Stimulated activated CD4-positive, alpha-beta T cell treated with anti-CD3 and anti-CD28 coated beads, Interleukin-4, amount 100 ng/mL, for 4 hours (primary cell): ENCODE data around the gene FLYWCH1.
A peak's percentile ranks its signal among the peaks of the same experiment; 100 is the strongest.

Source experiments
- DNase-seq, 2 experiments: peaks; one replicate each; pipeline ENCODE4 v3.0.0-alpha.2; 2020

FLYWCH1 gene

GRCh38 chr16:2971134-2971984 lies 59.6 kb downstream of the FLYWCH1 start:
- DNase-seq = no peak

GRCh38 chr16:2971985-2972784 lies 60.5 kb downstream of the FLYWCH1 start:
- no peak for DNase-seq

- no peak for DNase-seq
These were observed 61.4 kb downstream of the FLYWCH1 start for GRCh38 chr16:2973093-2973492.

- DNase-seq = no peak
These were observed 62.0 kb downstream of the FLYWCH1 start for GRCh38 chr16:2973605-2974318.

- no peak for DNase-seq
These were observed 62.8 kb downstream of the FLYWCH1 start for GRCh38 chr16:2974319-2975056.

- DNase-seq = no peak
These were observed 63.5 kb downstream of the FLYWCH1 start for GRCh38 chr16:2975161-2975795.

- no peak for DNase-seq
These were observed 64.5 kb downstream of the FLYWCH1 start for GRCh38 chr16:2976201-2976600.

- no peak for DNase-seq
These were observed 64.9 kb downstream of the FLYWCH1 start for GRCh38 chr16:2976673-2977072.

- DNase-seq = no peak
These were observed 65.7 kb downstream of the FLYWCH1 start for GRCh38 chr16:2977440-2977839.

GRCh38 chr16:2979669-2980226 lies 68.0 kb downstream of the FLYWCH1 start:
- DNase-seq = no peak

- DNase-seq = peak; percentile 93 to 98
These were observed 68.8 kb downstream of the FLYWCH1 start, which contains the start of gene PKMYT1 for GRCh38 chr16:2980227-2981176. Gene PKMYT1 (minus strand): TSS chr16:2980446. CDS start chr16:2979657, 789 bp downstream.

- no peak for DNase-seq
These were observed 69.6 kb downstream of the FLYWCH1 start for GRCh38 chr16:2981177-2981898.

GRCh38 chr16:2981899-2982250 lies 70.1 kb downstream of the FLYWCH1 start:
- DNase-seq = no peak

- DNase-seq = no peak
These were observed 70.7 kb downstream of the FLYWCH1 start for GRCh38 chr16:2982402-2982801.

GRCh38 chr16:2983706-2984136 lies 72.0 kb downstream of the FLYWCH1 start:
- DNase-seq = peak; percentile 51 to 66

GRCh38 chr16:2985462-2985861 lies 73.7 kb downstream of the FLYWCH1 start:
- DNase-seq = no peak

GRCh38 chr16:2985893-2986355 lies 74.2 kb downstream of the FLYWCH1 start:
- no peak for DNase-seq

GRCh38 chr16:2986623-2987188 lies 75.0 kb downstream of the FLYWCH1 start:
- no peak for DNase-seq

- no peak for DNase-seq
These were observed 75.6 kb downstream of the FLYWCH1 start for GRCh38 chr16:2987286-2987685.
